ENCODE measurements around the gene CAPN12.

DNA sequence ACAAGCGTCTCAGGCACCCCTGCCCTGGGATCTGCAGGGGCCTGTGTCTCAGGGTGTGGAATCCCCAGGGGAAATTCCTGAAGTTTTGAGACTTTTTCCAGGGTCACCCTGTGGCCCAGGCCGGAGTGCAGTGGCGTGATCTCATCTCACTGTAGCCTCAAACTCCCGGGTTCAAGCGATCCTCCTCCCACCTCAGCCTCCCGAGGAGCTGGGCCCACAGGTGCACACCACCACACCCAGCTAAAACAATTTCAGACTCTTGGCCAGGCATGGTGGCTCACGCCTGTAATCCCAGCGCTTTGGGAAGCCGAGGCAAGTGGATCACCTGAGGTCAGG lies 4.0 kb downstream of the CAPN12 start:
- TF ChIP-seq, protein P1, sequence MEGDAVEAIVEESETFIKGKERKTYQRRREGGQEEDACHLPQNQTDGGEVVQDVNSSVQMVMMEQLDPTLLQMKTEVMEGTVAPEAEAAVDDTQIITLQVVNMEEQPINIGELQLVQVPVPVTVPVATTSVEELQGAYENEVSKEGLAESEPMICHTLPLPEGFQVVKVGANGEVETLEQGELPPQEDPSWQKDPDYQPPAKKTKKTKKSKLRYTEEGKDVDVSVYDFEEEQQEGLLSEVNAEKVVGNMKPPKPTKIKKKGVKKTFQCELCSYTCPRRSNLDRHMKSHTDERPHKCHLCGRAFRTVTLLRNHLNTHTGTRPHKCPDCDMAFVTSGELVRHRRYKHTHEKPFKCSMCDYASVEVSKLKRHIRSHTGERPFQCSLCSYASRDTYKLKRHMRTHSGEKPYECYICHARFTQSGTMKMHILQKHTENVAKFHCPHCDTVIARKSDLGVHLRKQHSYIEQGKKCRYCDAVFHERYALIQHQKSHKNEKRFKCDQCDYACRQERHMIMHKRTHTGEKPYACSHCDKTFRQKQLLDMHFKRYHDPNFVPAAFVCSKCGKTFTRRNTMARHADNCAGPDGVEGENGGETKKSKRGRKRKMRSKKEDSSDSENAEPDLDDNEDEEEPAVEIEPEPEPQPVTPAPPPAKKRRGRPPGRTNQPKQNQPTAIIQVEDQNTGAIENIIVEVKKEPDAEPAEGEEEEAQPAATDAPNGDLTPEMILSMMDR (IDR thresholded peaks at IDR 0.05), result no peak
- TF ChIP-seq POLR2AphosphoS5 (IDR thresholded peaks at IDR 0.05), result no peak

Data from prostate gland (tissue), 2 donors.